Tibial nerve (tissue), 4 donors: ENCODE measurements around the gene CASTOR1. TPM values are rescaled to one million over a fixed set of nuclear protein-coding genes. Genes with fewer than 3 reads are reported as not detected.

Experiments used
- DNase-seq, 2 donors: peaks; one replicate each; pipeline ENCODE4 v3.0.0-alpha.2; 2019; ENCODE audit warnings: low spot score in 2 of 2
- H3K27ac ChIP-seq, 4 donors: fragments of 200-600 bp; sonication (generic) in 3 of 4; one replicate each; pipeline ENCODE4 v1.5.1; 2017 to 2019; ENCODE audit warnings: mild to moderate bottlenecking in 1 of 4
- H3K27me3 ChIP-seq, 2 donors: fragments of 200-600 bp; sonication (generic) in 1 of 2; one replicate each; pipeline versions ENCODE4 v1.5.1 to v1.6.0; 2017 to 2019
- H3K36me3 ChIP-seq, 3 donors: fragments of 200-600 bp; sonication (generic); one replicate each; pipeline ENCODE4 v1.5.1; 2018 to 2019
- H3K4me1 ChIP-seq, 4 donors: fragments of 200-600 bp; sonication (generic) in 3 of 4; one replicate each; pipeline ENCODE4 v1.5.1; 2017 to 2019
- H3K4me3 ChIP-seq, 4 donors: fragments of 200-600 bp; sonication (generic) in 3 of 4; one replicate each; pipeline ENCODE4 v1.5.1; 2017 to 2019; ENCODE audit warnings: mild to moderate bottlenecking in 1 of 4, moderate library complexity in 1 of 4
- H3K9me3 ChIP-seq, 4 donors: fragments of 200-600 bp; sonication (generic) in 3 of 4; one replicate each; pipeline ENCODE4 v1.5.1; 2017 to 2019
- CTCF ChIP-seq, 5 experiments: fragments of 200-600 bp in 3 of 5; fragments of 450-650 bp in 2 of 5; sonication (generic) in 3 of 5; IDR thresholded peaks; one replicate each; pipeline ENCODE4 v1.5.1; 2016 to 2019; ENCODE audit warnings: antibody characterized with exemption in 5 of 5, mild to moderate bottlenecking in 3 of 5, moderate library complexity in 2 of 5
- EP300 ChIP-seq, 2 donors: sonication (generic); formaldehyde crosslinking; IDR thresholded peaks; one replicate each; pipeline ENCODE4 v1.6.1; 2017; ENCODE audit warnings: antibody characterized with exemption in 2 of 2, mild to moderate bottlenecking in 1 of 2
- POLR2A ChIP-seq, 2 donors: fragments of 450-650 bp; IDR thresholded peaks; one replicate each; pipeline ENCODE4 v1.6.1; 2017; ENCODE audit warnings: antibody characterized with exemption in 2 of 2, mild to moderate bottlenecking in 2 of 2, moderate library complexity in 2 of 2
- WGBS, 2 donors: methylation state at CpG; one replicate each; pipeline ENCODE4 v1.1.5; 2018; 5-methylcytosine and 5-hydroxymethylcytosine counted together
- total RNA-seq, 4 donors: library from RNA; depleted of rRNA; stranded (reverse); fragments of >200 nt; gene quantifications; one replicate each; pipeline ENCODE4 v1.1.0, GENCODE V29; 2016

Gene CASTOR1
- total RNA-seq, 4 donors from 2014 or later, result 38.7 to 57.9 (median 45.3) TPM

- peak; percentile 52 for DNase-seq
Measured at GRCh38 chr22:30253205-30253852, 36.0 kb downstream of the CASTOR1 start.

GRCh38 chr22:30252411-30253204, 36.7 kb downstream of the CASTOR1 start:
- H3K4me3 ChIP-seq, result peak overlapping the region in 1 of 4 donors; percentile 8
- H3K36me3 ChIP-seq, result no peaks in the 10 kb centered on the region
- no peak for TF ChIP-seq POLR2A (IDR thresholded peaks at IDR 0.05)
- no peak for TF ChIP-seq EP300 (IDR thresholded peaks at IDR 0.05)
- TF ChIP-seq CTCF (IDR thresholded peaks at IDR 0.05), result no peak
- H3K9me3 ChIP-seq, result no peaks in the 10 kb centered on the region
- no peaks in the 10 kb centered on the region for H3K27me3 ChIP-seq
- WGBS, 2 donors, result 53 to 66% methylated on average over 14 to 21 of the region's 22 CpGs
- peak overlapping the region; percentile 25 to 81 (median 50) for H3K27ac ChIP-seq
- H3K4me1 ChIP-seq, result peaks cover 0 to 73% (median 28%) of the 10 kb centered on the region in 4 donors
- DNase-seq, result no peak

More at GRCh38 chr22:30253205-30253852, 36.0 kb downstream of the CASTOR1 start:
- TF ChIP-seq EP300 (IDR thresholded peaks at IDR 0.05) (peak in 1 of 2 donors; percentile 37), CTCF (IDR thresholded peaks at IDR 0.05) (no peak)
- 4 to 15% methylated on average over 11 to 18 of the region's 22 CpGs for WGBS, 2 donors
- peak overlapping the region in 1 of 4 donors; percentile 8 for H3K4me3 ChIP-seq
- no peaks in the 10 kb centered on the region for H3K27me3 ChIP-seq
- H3K9me3 ChIP-seq, result no peaks in the 10 kb centered on the region
- peak overlapping the region; percentile 25 to 82 (median 76) for H3K27ac ChIP-seq
- peaks cover 0 to 66% (median 28%) of the 10 kb centered on the region in 4 donors for H3K4me1 ChIP-seq
- no peaks in the 10 kb centered on the region for H3K36me3 ChIP-seq

DNA sequence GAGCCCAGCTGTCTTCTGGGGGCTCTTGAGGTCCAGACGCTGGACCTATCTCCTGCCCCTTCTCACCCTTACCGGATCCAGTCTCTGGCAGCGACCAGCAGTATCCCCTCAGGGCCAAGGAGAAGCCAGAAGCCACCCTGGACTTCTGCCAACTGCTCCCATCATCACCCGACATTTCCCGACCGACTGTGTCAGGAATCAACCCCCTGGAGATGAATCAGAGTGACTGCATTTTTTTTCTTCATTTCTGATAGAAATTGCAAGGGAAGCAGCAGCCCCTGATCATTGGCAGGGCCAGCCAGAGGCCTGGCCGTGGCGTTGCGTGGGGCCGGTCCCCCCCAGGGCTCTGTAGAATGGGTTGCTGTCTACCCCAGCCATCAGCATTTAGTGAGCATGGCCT, 37.6 kb downstream of the CASTOR1 start:
- WGBS, 2 donors, result 41 to 47% methylated on average over 9 to 10 of the region's 10 CpGs
- no peak overlapping the region for H3K4me3 ChIP-seq
- H3K4me1 ChIP-seq, result peaks cover 0 to 82% (median 34%) of the 10 kb centered on the region in 4 donors
- no peak for TF ChIP-seq CTCF (IDR thresholded peaks at IDR 0.05)
- no peak for TF ChIP-seq POLR2A (IDR thresholded peaks at IDR 0.05)
- no peak for TF ChIP-seq EP300 (IDR thresholded peaks at IDR 0.05)
- no peaks in the 10 kb centered on the region for H3K9me3 ChIP-seq
- H3K27me3 ChIP-seq, result no peaks in the 10 kb centered on the region
- no peak for DNase-seq
- H3K36me3 ChIP-seq, result no peaks in the 10 kb centered on the region
- H3K27ac ChIP-seq, result peak overlapping the region in 2 of 4 donors; percentile 28 to 81

DNA sequence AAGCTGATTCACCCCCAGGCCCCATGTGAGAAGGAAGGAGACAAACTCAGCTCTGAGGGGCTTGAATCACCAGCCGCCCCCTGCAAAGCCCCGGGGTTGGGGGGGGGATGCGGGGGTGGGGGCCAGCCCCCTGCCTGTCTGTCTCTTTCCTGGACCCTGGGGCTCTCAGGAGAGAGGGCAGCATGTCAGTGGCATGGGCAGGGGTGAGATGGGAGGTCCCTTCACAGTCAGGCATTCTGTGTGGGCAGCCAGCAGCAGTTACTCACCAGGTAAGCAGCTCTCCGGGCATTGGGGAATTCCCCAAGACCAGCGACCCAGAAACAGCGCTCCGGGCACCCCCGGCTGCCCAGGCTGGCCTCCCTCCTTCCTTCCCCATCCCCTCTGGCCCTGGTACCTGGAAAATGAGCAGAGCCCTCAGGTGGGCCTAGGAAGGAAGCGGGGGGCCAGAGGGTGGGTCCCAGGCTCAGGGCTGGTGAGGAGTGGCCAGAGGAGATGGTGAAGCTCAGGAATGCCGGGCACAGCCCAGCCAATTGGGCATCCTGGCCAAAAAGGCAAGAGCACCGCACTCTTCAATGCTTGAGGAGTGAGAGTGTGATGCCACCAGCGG, 38.5 kb downstream of the CASTOR1 start:
- Histone ChIP-seq H3K4me3 (no peak overlapping the region), H3K36me3 (no peaks in the 10 kb centered on the region), H3K27me3 (peaks cover 0 to 4% of the 10 kb centered on the region in 2 donors), H3K9me3 (no peaks in the 10 kb centered on the region), H3K4me1 (peaks cover 0 to 84% (median 35%) of the 10 kb centered on the region in 4 donors), H3K27ac (peak overlapping the region in 2 of 4 donors; percentile 9 to 28)
- no peak for DNase-seq
- 58 to 70% methylated on average over 9 to 11 of the region's 12 CpGs for WGBS, 2 donors
- TF ChIP-seq POLR2A (IDR thresholded peaks at IDR 0.05) (no peak), EP300 (IDR thresholded peaks at IDR 0.05) (no peak), CTCF (IDR thresholded peaks at IDR 0.05) (no peak)
